ENCODE measurements around the gene ZNF684. TPM values are rescaled to one million over a fixed set of nuclear protein-coding genes. Genes with fewer than 3 reads are reported as not detected.
A peak's percentile ranks its signal among the peaks of the same experiment; 100 is the strongest.
"Not testable (repeated sequence)": the region's sequence is repeated elsewhere in the genome, so short reads cannot be mapped to it uniquely, and the experiment has no call there.

The ZNF684 gene
- 0.85 TPM for total RNA-seq

DNA sequence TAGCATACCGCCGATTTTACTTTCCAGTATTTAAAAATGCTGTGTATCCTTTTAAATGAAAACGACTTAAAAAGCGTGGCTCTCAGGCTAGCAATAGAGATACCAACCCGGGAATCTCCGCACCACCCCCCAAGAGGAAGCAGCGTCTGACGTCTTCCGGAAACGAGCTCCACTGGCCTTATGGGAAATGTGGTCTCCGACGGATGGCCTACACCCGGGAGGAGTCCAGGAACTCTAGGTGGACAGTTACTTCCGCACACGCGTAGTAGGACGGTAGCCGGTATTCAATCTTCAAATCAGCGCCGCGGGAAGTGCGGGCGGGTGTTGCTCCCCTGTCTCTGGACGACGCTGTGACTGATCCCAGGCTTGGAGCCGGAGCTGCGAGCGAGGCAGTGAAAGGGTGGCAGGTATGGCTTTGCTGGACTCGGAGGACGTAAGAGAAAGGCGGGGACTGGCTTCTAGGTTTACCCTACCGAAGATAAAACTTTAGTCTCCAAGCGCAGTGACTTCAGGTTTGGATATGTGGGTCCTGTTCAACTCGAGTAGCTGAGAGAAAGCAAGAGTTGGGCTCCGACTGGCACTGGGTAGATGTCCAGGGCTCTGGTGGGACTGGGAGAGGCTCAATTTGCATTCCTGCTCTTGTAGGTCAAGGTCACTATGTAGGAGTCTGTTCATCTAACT, at the start of gene ZNF684:
ZNF684 (plus strand) TSS at position 257 of the 681 bp plus-strand sequence. CDS start 1,530 bp downstream, outside the sequence.
- no peaks in the 10 kb centered on the region for H3K36me3 ChIP-seq
- peak within 1 kb of the TSS; percentile 77 to 81 for H3K27ac ChIP-seq
- DNase-seq (ENCODE audit: low spot score in 2 of 2), result peak; percentile 63 to 94
- TF ChIP-seq, protein P1, sequence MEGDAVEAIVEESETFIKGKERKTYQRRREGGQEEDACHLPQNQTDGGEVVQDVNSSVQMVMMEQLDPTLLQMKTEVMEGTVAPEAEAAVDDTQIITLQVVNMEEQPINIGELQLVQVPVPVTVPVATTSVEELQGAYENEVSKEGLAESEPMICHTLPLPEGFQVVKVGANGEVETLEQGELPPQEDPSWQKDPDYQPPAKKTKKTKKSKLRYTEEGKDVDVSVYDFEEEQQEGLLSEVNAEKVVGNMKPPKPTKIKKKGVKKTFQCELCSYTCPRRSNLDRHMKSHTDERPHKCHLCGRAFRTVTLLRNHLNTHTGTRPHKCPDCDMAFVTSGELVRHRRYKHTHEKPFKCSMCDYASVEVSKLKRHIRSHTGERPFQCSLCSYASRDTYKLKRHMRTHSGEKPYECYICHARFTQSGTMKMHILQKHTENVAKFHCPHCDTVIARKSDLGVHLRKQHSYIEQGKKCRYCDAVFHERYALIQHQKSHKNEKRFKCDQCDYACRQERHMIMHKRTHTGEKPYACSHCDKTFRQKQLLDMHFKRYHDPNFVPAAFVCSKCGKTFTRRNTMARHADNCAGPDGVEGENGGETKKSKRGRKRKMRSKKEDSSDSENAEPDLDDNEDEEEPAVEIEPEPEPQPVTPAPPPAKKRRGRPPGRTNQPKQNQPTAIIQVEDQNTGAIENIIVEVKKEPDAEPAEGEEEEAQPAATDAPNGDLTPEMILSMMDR (IDR thresholded peaks at IDR 0.05), result no peak
- intact Hi-C loops (cut with DNase I), result loop anchor here (1.0 to 5.0 kb wide), 2 partner anchors 54 to 136 kb away; partner anchors contain the start of genes RIMS3 and ZFP69
- no peaks in the 10 kb centered on the region for H3K27me3 ChIP-seq
- H3K4me1 ChIP-seq, result peaks cover 0 to 8% of the 10 kb centered on the region in 2 donors
- H3K4me3 ChIP-seq, result peak within 1 kb of the TSS; percentile 59 to 77
- no peaks in the 10 kb centered on the region for H3K9me3 ChIP-seq

DNA sequence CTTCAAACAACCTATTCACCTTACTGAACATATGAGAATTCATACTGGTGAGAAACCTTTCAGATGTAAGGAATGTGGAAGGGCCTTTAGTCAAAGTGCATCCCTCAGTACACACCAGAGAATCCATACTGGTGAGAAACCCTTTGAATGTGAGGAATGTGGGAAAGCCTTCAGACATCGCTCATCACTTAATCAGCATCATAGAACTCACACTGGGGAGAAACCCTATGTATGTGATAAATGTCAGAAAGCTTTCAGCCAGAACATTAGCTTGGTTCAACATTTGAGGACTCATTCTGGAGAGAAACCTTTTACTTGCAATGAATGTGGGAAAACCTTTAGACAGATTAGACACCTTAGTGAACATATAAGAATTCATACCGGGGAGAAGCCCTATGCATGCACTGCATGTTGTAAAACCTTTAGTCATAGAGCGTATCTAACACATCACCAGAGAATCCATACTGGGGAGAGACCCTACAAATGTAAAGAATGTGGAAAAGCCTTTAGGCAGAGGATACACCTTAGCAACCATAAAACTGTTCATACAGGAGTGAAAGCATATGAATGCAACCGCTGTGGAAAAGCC, 36.0 kb upstream of the ZNF684 start:
- Histone ChIP-seq H3K27ac (no peak overlapping the region), H3K27me3 (no peaks in the 10 kb centered on the region), H3K4me1 (no peaks in the 10 kb centered on the region), H3K9me3 (peaks cover 43 to 91% of the 10 kb centered on the region in 2 donors), H3K4me3 (no peak overlapping the region), H3K36me3 (peaks cover 53 to 68% of the 10 kb centered on the region in 2 donors)
- DNase-seq (ENCODE audit: low spot score in 2 of 2), result no peak
- intact Hi-C loops (cut with DNase I), result no loop called here
- TF ChIP-seq, protein P1 (IDR thresholded peaks at IDR 0.05), result no peak

DNA sequence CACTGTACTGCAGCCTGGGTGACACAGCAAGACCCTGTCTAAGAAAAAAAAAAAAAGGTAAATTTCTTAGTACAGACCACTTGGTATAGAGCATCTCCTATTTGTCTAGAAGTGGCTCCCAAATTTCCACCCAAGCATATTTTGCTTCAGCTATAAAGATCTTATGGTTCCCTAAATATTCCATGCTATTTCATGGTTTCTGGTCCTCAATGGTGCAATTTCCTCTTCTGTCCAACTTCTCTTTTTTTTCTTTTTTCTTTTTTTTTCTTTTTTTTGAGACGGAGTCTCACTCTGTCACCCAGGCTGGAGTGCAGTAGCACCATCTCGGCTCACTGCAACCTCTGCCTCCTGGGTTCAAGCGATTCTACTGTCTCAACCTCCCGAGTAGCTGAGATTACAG, 28.8 kb upstream of the ZNF684 start:
- DNase-seq (ENCODE audit: low spot score in 2 of 2); H3K4me3 ChIP-seq; H3K4me1 ChIP-seq; H3K36me3 ChIP-seq; intact Hi-C loops (cut with DNase I); H3K27ac ChIP-seq; H3K27me3 ChIP-seq: not testable (repeated sequence)
- H3K9me3 ChIP-seq, result peaks cover 7 to 56% of the 10 kb centered on the region in 2 donors

DNA sequence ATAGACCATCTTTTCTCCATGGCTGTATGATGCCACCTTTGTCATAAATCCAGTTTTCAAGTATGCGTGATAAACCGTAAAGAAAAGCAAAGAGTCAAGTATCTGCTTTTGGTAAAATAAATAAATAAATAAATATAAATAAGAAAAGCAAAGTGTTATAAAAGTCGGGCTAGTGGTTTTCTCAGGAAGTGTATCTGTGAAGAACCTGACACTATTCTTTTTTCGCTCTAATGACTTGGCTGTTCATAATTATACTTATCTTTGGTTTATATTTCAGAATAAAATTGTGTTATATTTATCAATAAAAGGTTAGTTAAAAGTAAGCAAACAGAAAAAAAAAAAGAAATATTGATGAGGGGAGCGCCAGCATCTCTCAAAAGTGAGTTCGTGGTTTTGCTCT, 23.5 kb upstream of the ZNF684 start:
- TF ChIP-seq, protein P1 (IDR thresholded peaks at IDR 0.05), result no peak
- peak overlapping the region; percentile 72 to 96 for H3K4me3 ChIP-seq
- H3K36me3 ChIP-seq, result no peaks in the 10 kb centered on the region
- intact Hi-C loops (cut with DNase I), result no loop called here
- no peaks in the 10 kb centered on the region for H3K27me3 ChIP-seq
- H3K27ac ChIP-seq, result peak overlapping the region; percentile 64 to 78
- DNase-seq (ENCODE audit: low spot score in 2 of 2), result no peak
- peaks cover 0 to 11% of the 10 kb centered on the region in 2 donors for H3K9me3 ChIP-seq
- H3K4me1 ChIP-seq, result peaks cover 0 to 2% of the 10 kb centered on the region in 2 donors

DNA sequence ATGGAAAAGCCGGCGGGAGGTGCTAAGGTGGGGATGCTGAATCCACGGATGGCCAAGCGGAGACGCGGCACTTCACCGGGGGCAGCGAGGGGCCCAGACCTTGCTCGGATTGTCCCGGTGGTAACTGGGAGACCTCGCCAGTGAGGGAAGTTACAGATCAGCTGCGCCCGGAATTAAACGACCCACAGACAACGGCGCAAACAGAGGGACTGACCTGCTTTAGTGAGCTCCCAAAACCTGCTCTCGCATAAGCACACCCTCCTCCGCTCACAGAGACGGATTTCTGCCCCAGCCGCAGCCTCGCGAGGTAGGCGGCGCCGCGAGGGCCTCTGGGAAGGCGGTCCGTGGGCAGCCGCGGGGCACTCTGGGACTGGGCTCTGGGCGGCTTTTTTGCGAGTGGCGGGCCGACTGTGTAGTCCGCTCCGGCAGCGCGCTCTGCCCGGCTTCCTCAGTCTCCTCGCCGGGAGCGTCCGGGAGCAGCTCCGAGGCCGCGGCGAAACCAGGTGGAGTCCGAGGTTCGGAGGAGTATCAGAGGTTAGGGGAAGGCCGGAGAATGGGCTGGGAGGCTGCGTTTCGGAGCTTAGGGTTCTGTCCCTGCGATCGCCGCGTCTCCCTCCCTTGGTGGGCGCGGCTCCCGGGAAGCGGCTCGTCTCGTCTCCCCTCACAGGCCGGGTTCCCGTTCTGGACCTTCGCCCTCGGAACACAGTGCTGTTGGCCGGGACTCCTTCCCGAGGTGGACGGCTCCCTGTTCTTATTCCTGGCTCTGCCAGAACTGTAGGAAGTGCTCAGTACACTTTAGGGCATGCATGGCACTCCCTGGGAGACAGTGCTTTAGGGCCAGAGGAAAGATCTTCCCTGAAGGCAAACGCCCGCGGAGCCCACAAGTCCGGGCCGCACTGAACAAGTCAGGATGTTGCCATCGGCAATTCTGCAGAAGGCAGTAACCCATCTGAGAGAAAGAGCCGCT, 22.8 kb upstream of the ZNF684 start, which contains the start of gene EXO5:
EXO5 (plus strand) TSS at position 393 of the 967 bp plus-strand sequence. CDS start 5,778 bp downstream, outside the sequence.
- Histone ChIP-seq H3K4me1 (peaks cover 0 to 2% of the 10 kb centered on the region in 2 donors), H3K27ac (peak within 1 kb of the TSS; percentile 64 to 78), H3K27me3 (no peaks in the 10 kb centered on the region), H3K4me3 (peak within 1 kb of the TSS; percentile 72 to 96), H3K9me3 (peaks cover 0 to 5% of the 10 kb centered on the region in 2 donors), H3K36me3 (no peaks in the 10 kb centered on the region)
- intact Hi-C loops (cut with DNase I), result no loop called here
- TF ChIP-seq, protein P1 (IDR thresholded peaks at IDR 0.05), result no peak
- DNase-seq (ENCODE audit: low spot score in 2 of 2), result peak; percentile 16 to 86

All from ascending aorta (tissue), 2 donors.